Uterus (tissue), 4 donors: ENCODE data around the gene PDE5A. TPM values are rescaled to one million over a fixed set of nuclear protein-coding genes. Genes with fewer than 3 reads are reported as not detected.

Experiments used
- DNase-seq, 2 donors: peaks; one replicate each; pipeline ENCODE4 v3.0.0-alpha.2; 2019 to 2020
- H3K27ac ChIP-seq, 2 donors: fragments of 200-600 bp; sonication (generic); 1 replicate in 1 of 2; 2 replicates in 1 of 2; pipeline ENCODE4 v1.5.1; 2016 to 2018
- H3K27me3 ChIP-seq, 2 donors: fragments of 200-600 bp; sonication (generic); one replicate each; pipeline ENCODE4 v1.5.1; 2018 to 2019; ENCODE audit warnings: control low read depth in 1 of 2
- H3K36me3 ChIP-seq, 2 donors: fragments of 200-600 bp; sonication (generic); one replicate each; pipeline ENCODE4 v1.5.1; 2019; ENCODE audit warnings: control low read depth in 1 of 2
- H3K4me1 ChIP-seq, 2 donors: fragments of 200-600 bp; sonication (generic); one replicate each; pipeline ENCODE4 v1.5.1; 2018 to 2019; ENCODE audit warnings: control low read depth in 1 of 2
- H3K4me3 ChIP-seq, 2 donors: fragments of 200-600 bp; sonication (generic); 1 replicate in 1 of 2; 2 replicates in 1 of 2; pipeline ENCODE4 v1.5.1; 2018 to 2019; ENCODE audit warnings: mild to moderate bottlenecking in 1 of 2
- H3K9me3 ChIP-seq, 2 donors: fragments of 200-600 bp; sonication (generic); one replicate each; pipeline ENCODE4 v1.5.1; 2019; ENCODE audit warnings: control low read depth in 1 of 2
- CTCF ChIP-seq, 4 experiments: fragments of 200-600 bp in 2 of 4; fragments of 450-650 bp in 2 of 4; sonication (generic) in 2 of 4; IDR thresholded peaks; one replicate each; pipeline ENCODE4 v1.5.1; 2016 to 2019; ENCODE audit warnings: antibody characterized with exemption in 4 of 4, mild to moderate bottlenecking in 2 of 4, moderate library complexity in 1 of 4
- POLR2A ChIP-seq, 2 donors: fragments of 450-650 bp; IDR thresholded peaks; one replicate each; pipeline ENCODE4 v1.6.1; 2016; ENCODE audit warnings: antibody characterized with exemption in 2 of 2, mild to moderate bottlenecking in 1 of 2, moderate library complexity in 1 of 2
- intact Hi-C: fragments of 100-400 bp; cut with DNase I; formaldehyde crosslinking; loops from one replicate; pipeline ENCODE4 v1.15.1; 2023; ENCODE audit warnings: low total_unique reads
- total RNA-seq, 4 donors: library from RNA; depleted of rRNA in 3 of 4; stranded (reverse); fragments of >200 nt in 3 of 4; gene quantifications; one replicate each; pipeline versions ENCODE4 v1.1.0 to v1.2.4, GENCODE V29; 2014 to 2023
- donor health status: DM: yes; HTN: yes; CAD: no.

The PDE5A gene
- total RNA-seq, 4 donors from 2014 or later = 13.5 to 192 (median 84.2) TPM

DNA sequence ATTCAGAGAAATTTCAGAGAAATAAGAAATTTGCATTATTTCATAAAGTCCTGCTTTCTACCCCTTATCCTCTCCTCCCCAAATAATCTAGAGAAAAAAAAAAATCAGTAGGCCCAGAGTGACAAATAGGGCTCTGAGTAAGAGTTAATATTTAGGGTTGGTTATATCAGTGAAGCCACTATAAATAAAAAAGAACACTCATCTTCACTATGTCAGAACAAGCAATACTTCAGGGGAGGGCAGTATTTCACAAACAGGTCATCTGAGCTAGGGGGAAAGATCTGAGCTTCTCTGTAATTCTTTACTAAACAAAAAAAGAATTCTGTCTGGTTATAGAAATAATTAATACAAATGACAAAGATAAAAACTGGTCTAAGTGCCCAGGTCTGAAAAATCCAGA lies 39.4 kb downstream of the PDE5A start:
- Histone ChIP-seq H3K27ac (peak overlapping the region in 1 of 2 donors; percentile 3), H3K4me3 (no peak overlapping the region), H3K4me1 (no peaks in the 10 kb centered on the region), H3K9me3 (no peaks in the 10 kb centered on the region), H3K36me3 (no peaks in the 10 kb centered on the region), H3K27me3 (no peaks in the 10 kb centered on the region)
- TF ChIP-seq POLR2A (IDR thresholded peaks at IDR 0.05) = no peak
- no peak for TF ChIP-seq CTCF (IDR thresholded peaks at IDR 0.05)
- intact Hi-C loops = no loop called here
- no peak for DNase-seq

DNA sequence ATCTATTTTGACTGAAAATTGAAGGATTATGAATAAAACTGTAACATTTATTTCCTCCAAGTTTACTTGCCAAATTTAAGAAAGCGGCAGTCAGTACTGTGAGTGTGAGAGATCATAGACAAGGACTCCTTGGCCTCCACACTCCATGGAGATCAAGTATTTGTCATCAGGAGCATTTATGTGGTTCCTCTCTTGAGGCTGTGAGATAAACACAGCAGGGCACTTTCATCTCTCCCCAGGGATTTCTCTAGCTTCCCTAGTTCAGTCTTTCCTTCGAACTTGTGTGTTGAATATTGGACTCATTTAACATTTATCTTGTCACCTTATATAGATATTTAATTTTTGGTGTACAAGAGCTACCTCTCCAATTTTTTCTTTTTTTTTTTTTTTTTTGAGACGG lies 40.8 kb downstream of the PDE5A start:
- Histone ChIP-seq H3K4me1 (no peaks in the 10 kb centered on the region), H3K27ac (no peak overlapping the region)

DNA sequence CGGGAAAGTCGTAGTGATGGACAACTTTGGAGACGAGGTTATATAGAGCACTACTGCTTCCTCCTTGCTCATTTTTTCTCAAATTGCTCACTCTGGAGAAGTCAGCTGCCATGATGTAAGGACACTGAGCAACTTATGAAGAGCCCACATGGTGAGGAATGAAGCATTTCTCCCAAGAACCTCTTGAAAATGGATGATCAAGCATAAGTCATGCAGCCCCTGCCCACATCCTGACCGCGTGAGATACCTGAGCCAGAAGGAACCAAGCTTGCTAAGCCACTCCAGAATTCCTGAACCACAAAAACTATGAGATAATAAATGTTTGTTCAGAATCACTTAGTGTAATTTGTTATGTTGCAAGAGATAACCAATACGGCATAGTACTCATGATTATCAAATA lies 42.8 kb downstream of the PDE5A start:
- TF ChIP-seq CTCF (IDR thresholded peaks at IDR 0.05) (no peak), POLR2A (IDR thresholded peaks at IDR 0.05) (no peak)
- H3K9me3 ChIP-seq = no peaks in the 10 kb centered on the region
- no peaks in the 10 kb centered on the region for H3K36me3 ChIP-seq
- H3K4me3 ChIP-seq = no peak overlapping the region
- no peak for DNase-seq
- H3K27ac ChIP-seq = no peak overlapping the region
- intact Hi-C loops = no loop called here
- H3K4me1 ChIP-seq = no peaks in the 10 kb centered on the region
- no peaks in the 10 kb centered on the region for H3K27me3 ChIP-seq

More for the DNA sequence above, 40.8 kb downstream of the PDE5A start:
- TF ChIP-seq POLR2A (IDR thresholded peaks at IDR 0.05) (no peak), CTCF (IDR thresholded peaks at IDR 0.05) (no peak)
- Histone ChIP-seq H3K9me3 (no peaks in the 10 kb centered on the region), H3K36me3 (no peaks in the 10 kb centered on the region), H3K27me3 (no peaks in the 10 kb centered on the region), H3K4me3 (no peak overlapping the region)
- intact Hi-C loops = no loop called here
- no peak for DNase-seq

GRCh38 chr4:119581190-119581873 lies 47.3 kb downstream of the PDE5A start:
- Histone ChIP-seq H3K4me1 (no peaks in the 10 kb centered on the region), H3K27me3 (no peaks in the 10 kb centered on the region), H3K9me3 (no peaks in the 10 kb centered on the region), H3K4me3 (no peak overlapping the region), H3K27ac (no peak overlapping the region), H3K36me3 (no peaks in the 10 kb centered on the region)
- intact Hi-C loops = no loop called here
- no peak for DNase-seq
- TF ChIP-seq POLR2A (IDR thresholded peaks at IDR 0.05) (no peak), CTCF (IDR thresholded peaks at IDR 0.05) (no peak)

- H3K27ac ChIP-seq = peak overlapping the region in 1 of 2 donors; percentile 6
- no peaks in the 10 kb centered on the region for H3K27me3 ChIP-seq
- TF ChIP-seq POLR2A (IDR thresholded peaks at IDR 0.05) (no peak), CTCF (IDR thresholded peaks at IDR 0.05) (no peak)
- DNase-seq = no peak
- no peak overlapping the region for H3K4me3 ChIP-seq
- H3K36me3 ChIP-seq = no peaks in the 10 kb centered on the region
- no peaks in the 10 kb centered on the region for H3K9me3 ChIP-seq
- no peaks in the 10 kb centered on the region for H3K4me1 ChIP-seq
- intact Hi-C loops = no loop called here
Measured at GRCh38 chr4:119580293-119580692, 48.3 kb downstream of the PDE5A start.
